PFSK-1 (cell line): ENCODE data around the gene STK11.

Experiments
- FOXP2 ChIP-seq: optimal IDR thresholded peaks from 2 replicates; pipeline ENCODE3; 2011; ENCODE audit warnings: borderline replicate concordance, control low read depth, inconsistent platforms; ENCODE audit not compliant: insufficient read depth; ENCODE audit errors: extremely low read length, extremely low read depth
- POLR2AphosphoS5 ChIP-seq: IDR thresholded peaks from 2 replicates; pipeline ENCODE4 v1.6.1; 2012; ENCODE audit warnings: low read depth, mild to moderate bottlenecking, control low read depth, low read length, moderate library complexity
- SIN3A ChIP-seq: IDR thresholded peaks from 2 replicates; pipeline ENCODE4 v1.6.1; 2012; ENCODE audit warnings: mild to moderate bottlenecking, low read length, moderate library complexity, borderline replicate concordance; ENCODE audit not compliant: insufficient read depth
- TAF1 ChIP-seq: IDR thresholded peaks from 2 replicates; pipeline ENCODE4 v1.6.1; 2012; ENCODE audit warnings: low read length, control low read depth, borderline replicate concordance; ENCODE audit not compliant: insufficient read depth
- TF ChIP-seq, protein P1 (sequence below), 2 experiments: IDR thresholded peaks; 2 replicates each; pipeline versions ENCODE4 v1.6.1 to v1.8.0; 2011 to 2012; ENCODE audit warnings: low read depth in 2 of 2, low read length in 2 of 2, control low read depth in 1 of 2, inconsistent platforms in 1 of 2, mild to moderate bottlenecking in 1 of 2, moderate library complexity in 1 of 2; ENCODE audit not compliant: insufficient read depth in 1 of 2

Gene STK11

DNA sequence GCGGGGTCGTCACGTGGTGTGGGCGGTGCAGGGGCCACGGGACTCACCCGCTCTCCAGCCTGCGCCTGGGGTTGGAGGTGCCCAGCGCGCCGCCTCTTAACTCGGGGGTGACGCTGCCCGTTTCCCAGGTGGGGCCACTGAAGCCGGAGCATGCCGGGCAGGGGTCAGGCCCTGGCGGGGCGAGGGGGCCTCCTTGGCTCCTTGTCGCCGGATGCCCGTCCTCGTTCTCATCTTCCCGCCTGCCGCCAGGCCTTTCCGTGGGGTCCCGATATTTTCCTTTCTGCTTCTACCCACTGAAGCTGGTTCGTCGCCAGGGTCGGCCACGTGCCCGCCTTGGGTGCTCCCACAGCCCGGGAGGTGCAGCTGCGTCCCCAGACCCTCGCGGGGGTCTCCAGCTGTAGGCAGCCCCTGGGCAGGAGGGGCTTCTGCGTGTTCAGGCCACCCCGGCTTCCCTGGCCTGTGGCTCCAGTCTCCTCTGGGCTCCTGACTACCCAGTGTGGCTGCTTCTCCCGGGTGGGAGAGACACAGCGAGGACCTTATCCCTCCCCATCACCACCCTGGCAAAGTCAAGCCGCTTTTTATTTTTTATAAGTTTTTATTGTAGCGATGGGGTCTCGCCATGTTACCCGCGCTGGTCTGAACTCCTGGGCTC lies 70.5 kb downstream of the STK11 start:
- TF ChIP-seq POLR2AphosphoS5, result no peak; the same call in 1 of the 2 replicates
- TF ChIP-seq SIN3A, result peak; percentile 6; the same call in 1 of the 2 replicates

DNA sequence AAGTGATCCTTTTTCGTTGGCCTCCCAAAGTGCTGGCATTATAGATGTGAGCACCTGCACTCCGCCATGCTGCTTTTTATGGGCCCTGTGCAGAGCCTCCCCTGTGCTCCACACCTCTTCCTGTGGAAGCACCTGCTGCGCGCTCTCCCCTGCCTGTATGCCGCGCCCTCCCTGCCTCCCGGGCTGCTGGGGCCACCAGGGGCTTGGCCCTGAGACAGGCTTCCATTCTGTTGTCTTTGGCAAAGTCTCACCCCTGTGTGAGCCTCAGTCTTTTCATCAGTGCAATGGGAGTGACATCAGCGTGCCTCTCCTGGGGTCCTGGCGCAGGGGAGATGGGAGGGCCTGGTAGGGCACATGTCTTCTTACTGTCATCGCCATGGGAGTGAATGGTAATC lies 71.0 kb downstream of the STK11 start:
- TF ChIP-seq, protein P1, sequence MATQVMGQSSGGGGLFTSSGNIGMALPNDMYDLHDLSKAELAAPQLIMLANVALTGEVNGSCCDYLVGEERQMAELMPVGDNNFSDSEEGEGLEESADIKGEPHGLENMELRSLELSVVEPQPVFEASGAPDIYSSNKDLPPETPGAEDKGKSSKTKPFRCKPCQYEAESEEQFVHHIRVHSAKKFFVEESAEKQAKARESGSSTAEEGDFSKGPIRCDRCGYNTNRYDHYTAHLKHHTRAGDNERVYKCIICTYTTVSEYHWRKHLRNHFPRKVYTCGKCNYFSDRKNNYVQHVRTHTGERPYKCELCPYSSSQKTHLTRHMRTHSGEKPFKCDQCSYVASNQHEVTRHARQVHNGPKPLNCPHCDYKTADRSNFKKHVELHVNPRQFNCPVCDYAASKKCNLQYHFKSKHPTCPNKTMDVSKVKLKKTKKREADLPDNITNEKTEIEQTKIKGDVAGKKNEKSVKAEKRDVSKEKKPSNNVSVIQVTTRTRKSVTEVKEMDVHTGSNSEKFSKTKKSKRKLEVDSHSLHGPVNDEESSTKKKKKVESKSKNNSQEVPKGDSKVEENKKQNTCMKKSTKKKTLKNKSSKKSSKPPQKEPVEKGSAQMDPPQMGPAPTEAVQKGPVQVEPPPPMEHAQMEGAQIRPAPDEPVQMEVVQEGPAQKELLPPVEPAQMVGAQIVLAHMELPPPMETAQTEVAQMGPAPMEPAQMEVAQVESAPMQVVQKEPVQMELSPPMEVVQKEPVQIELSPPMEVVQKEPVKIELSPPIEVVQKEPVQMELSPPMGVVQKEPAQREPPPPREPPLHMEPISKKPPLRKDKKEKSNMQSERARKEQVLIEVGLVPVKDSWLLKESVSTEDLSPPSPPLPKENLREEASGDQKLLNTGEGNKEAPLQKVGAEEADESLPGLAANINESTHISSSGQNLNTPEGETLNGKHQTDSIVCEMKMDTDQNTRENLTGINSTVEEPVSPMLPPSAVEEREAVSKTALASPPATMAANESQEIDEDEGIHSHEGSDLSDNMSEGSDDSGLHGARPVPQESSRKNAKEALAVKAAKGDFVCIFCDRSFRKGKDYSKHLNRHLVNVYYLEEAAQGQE (IDR thresholded peaks at IDR 0.05; ENCODE audit: insufficient read depth in 1 of 2, low read depth in 2 of 2, low read length in 2 of 2), result no peak
- TF ChIP-seq TAF1, result no peak

DNA sequence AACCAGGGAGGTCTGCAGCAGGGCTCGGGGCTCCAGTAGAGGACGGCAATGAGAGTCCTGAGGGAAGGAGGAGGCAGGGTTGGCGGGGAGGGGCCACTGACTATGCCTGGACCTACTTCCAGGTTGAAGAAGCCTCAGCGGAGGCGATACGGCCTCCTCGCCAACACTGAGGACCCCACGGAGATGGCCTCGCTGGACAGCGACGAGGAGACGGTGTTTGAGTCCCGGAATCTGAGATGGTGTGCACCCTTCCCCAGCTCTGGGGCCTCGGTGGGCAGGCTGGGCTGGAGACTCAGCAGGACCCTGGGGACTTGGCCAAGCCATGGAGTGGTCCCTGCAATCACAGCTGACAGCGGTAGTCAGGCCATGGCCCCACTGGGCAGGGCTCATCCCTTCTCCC lies 71.5 kb downstream of the STK11 start:
- no peak for TF ChIP-seq POLR2AphosphoS5
- TF ChIP-seq, protein P1 (IDR thresholded peaks at IDR 0.05; ENCODE audit: insufficient read depth in 1 of 2, low read depth in 2 of 2, low read length in 2 of 2), result no peak
- no peak for TF ChIP-seq TAF1
- no peak for TF ChIP-seq SIN3A
- TF ChIP-seq FOXP2, result no peak
